GM21576 (cell line): ENCODE data around the gene S100A14.
A peak's percentile ranks its signal among the peaks of the same experiment; 100 is the strongest.
"Not testable (repeated sequence)": the region's sequence is repeated elsewhere in the genome, so short reads cannot be mapped to it uniquely, and the experiment has no call there.

Experiments used
- ATAC-seq: cut with Tn5 transposase; IDR thresholded peaks from one replicate; pipeline ENCODE4 v1.9.1; 2021; ENCODE audit warnings: mild to moderate bottlenecking, moderate library complexity; ENCODE audit not compliant: unreplicated experiment

The S100A14 gene

DNA sequence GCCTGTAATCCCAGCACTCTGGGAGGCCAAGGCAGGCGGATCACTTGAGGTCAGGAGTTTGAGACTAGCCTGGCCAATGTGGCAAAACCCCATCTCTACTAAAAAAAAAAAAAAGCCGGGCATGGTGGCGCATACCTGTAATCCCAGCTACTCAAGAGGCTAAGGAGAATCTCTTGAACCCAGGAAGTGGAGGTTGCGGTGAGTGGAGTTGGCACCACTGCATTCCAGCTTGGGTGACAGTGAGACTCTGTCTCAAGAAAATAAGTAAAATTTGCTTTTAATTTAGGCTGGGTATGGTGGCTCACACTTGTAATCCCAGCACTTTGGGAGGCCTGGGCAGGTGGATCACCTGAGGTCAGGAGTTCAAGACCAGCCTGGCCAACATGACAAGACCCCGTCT, 24.1 kb upstream of the S100A14 start:
- not testable (repeated sequence) for ATAC-seq

DNA sequence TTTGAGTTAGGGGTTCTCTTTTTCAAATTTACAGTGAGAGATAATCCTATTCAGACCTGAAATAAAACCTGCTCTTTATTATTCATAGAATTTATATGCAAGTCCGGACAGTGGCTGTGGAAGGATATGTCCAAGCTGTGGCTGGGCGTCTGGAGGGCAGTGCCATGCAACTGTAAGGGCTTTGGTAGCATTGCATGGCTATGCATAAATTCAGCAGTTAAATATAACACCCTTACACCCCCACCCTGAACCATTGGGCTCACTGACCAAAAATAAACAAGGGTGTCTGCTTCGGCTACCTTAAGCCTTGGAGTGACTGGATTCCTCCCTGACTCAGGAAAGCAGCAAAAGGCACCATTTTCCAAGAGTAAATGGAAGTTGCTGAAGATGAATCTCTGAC, 23.2 kb upstream of the S100A14 start:
- no peak for ATAC-seq

DNA sequence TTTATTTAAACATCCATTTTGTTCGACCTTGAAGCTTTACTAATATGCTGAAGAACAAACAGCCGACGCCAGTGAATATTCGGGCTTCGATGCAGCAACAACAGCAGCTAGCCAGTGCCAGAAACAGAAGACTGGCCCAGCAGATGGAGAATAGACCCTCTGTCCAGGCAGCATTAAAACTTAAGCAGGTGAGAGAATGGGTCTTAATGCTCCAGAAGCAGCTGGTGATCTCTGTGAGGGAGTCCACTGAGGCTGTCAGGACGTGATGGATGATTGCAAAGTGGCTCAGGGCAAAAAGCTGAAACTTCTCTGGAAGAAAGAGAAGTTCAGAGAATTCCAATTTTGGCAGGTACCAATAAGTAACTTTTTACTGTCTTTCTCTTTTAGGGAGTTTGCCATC, 22.1 kb upstream of the S100A14 start:
- no peak for ATAC-seq

DNA sequence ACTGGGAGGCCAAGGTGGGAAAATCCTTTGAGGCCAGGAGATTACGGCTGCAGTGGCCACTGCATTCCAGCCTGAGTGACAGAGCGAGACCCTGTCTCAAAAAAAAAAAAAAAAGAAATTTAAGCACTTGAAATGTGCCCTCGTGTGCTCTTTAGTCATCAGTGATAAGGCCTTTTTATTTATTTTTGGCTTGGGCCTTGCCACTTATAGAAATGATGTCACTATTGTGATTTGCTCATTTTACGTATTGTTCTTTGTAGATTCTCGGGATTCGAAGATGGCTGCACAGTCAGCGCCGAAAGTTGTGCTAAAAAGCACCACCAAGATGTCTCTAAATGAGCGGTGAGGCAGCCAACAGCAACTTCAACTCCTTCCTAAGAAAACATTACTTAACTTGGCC, 20.2 kb upstream of the S100A14 start:
- ATAC-seq, result no peak

DNA sequence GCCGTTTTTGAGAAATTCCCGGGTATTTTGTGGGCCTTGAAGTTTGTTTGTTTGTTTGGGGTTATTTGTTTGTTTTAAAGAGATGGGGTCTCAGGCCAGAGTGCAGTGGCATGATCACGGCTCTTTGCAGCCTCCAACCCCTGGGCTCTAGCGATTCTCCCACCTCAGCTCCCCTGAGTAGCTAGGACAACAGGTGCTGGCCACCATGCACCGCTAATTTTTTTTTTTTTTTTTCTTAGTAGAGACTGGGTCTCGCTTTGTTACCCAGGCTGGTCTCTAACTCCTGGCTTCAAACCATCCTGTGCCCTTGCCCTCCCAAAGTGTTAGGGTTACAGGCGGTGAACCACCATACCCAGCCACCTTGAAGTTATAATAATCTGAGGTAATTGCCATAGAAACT, 19.7 kb upstream of the S100A14 start:
- no peak for ATAC-seq

DNA sequence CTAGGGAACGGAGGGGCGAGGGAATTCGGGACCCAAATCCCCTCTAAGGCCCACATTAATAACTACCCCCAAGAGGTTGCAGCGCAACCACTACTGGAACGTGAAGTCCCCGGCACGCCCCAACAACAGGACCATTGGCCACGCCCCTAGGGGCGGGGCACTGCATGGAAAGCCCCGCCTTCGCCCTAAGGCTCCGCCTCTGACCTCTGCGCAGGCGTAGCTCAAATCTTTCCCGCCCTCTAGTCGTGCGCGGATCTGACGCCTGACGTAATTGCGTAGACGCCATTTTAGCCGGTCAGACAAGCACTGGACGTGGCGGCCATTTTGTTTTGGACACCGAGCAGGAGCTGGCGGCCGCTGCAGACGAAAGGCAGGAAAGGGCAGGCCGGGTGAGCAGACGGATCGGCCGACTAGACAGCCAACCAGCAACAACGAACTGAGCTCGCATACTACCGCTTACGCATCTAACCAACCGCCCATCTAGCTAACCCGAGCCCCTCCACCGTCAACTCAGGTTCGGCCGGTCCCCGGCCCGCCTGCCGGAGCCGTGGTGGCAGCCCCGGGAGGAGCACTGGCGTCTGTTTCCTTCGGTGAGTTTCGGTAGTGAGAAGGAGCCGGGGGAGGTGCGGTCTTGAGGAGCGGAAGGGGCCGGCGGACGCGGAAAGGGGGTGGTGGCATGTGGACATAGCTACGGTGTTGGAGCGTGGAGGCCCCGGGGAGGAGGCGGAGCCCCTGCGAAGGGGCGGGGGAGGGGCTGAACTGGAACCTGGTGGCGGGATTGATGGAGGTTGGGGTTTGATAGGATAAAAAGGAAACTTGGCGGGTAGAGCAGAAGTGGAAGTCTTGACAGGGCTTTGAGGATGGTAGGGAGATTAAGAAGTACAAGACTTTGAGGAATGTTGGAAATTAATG, 17.9 kb upstream of the S100A14 start, which contains the start of gene CHTOP:
Gene CHTOP, plus strand, starts transcription at position 313 of the 912 bp plus-strand sequence. CDS start 2,523 bp downstream, outside the sequence.
- peak; percentile 90 for ATAC-seq

DNA sequence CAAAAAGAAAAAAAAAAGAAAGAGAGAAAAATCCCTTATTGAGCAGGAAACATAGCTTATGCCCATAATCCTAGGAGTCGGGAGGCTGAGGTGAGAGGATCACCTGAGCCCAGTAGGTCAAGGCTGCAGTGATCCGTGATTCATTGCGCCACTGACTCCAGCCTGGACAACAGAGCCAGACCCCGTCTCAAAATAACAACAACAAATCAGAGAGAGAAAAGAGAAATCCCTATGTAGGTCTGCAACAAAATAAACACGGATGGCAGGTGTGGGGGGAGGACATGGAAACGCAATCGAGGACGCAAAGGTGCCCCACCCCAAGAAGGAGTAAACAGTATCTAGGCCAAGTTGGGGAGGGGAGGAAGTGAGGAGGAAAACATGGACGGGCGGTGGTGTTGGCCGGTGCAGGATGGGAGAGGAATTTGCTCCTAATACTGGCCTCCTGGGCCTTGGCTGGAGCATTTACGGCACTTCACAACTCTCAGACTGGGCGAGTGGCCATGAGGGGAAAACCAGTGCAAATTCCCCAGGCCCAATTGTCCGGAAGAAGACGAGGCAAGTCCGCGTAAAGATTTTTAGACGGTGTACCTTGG, 17.1 kb upstream of the S100A14 start:
- ATAC-seq, result peak; percentile 3

DNA sequence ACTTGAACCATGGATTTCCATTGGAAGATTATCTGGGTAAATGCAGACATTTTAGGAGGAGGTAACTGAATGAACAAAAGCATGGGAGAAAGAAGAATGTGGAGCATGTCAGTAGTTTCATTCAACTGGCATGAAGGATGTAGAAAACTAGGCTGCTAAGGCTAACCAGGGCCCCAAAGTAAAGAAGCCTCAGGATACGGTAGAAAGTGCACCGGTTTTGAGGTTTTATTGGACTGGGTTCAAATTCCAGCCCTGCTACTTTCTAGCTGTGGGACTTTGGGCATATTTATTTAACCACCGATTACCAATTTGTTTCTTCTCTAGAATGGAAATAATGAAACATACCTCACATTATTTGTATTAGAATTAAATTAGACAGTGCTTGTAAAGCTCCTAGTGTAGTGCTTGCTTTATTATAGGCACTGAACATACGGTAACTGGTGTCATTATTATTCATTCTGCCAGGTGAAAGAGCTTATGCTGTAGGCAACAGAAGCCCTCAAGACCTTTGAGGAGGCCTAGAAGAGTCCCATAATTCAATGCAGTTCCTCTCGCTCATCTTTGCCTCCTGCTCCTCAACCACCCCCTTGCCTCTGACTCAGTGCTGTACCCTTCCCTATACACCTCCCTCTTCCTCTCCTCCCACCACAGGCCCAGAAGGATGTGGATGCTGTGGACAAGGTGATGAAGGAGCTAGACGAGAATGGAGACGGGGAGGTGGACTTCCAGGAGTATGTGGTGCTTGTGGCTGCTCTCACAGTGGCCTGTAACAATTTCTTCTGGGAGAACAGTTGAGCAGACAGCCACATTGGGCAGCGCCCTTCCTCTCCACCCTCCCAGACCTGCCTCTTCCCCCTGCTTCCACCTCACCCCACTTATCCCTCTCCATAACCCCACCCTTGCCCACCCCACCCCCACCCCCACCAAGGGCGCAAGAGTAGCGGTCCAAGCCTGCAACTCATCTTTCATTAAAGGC, 15.2 kb upstream of the S100A14 start:
- ATAC-seq, result no peak

DNA sequence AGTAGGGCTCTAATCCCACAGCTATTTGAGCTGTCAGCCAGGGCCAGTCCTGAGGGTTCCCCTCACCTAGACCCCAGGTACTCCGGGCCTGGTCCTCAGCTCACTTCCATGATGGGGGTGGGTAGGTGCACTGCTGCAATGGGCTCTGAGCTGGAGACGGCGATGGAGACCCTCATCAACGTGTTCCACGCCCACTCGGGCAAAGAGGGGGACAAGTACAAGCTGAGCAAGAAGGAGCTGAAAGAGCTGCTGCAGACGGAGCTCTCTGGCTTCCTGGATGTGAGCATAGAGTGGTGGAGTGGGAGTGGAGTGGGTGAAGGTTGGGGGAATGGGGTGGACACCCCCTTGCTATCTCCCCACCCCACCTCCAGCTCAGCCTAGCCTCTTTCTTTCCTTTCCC, 14.3 kb upstream of the S100A14 start:
- no peak for ATAC-seq

DNA sequence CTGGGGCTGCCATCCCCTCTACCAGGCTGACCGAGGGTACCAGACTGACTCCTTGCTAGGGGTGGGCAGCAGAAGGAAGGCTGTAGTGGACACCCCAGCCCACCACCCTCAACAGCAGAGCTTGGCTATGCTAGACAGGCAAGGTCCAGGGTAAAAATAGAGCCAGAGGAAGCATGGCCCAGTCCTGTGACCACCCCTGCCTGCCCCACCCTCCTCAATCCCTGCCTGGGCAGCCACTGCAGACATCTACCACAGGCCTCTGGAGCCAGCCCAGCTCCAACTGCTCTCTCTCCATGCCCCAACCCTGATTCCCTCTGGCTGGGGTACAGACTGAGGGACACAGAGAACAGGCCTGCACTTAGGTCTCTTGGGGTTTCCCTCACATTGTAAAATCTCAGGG, 13.8 kb upstream of the S100A14 start:
- no peak for ATAC-seq

DNA sequence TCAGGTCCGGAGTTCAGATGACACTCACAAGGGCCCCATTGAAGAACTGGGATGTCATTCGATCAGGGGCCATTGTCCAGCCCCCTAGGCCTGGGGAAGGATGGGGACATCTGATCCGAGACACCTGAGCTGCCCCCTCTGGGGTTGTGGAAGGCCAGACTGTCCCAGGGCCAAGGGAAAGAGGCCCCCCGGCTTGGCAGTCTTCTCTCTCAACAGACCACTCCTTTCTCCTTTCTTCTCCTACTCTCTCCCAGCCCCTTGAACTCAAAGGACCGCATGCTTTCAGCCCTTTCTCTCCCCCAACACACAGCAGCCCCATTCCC, 13.2 kb upstream of the S100A14 start:
- no peak for ATAC-seq

DNA sequence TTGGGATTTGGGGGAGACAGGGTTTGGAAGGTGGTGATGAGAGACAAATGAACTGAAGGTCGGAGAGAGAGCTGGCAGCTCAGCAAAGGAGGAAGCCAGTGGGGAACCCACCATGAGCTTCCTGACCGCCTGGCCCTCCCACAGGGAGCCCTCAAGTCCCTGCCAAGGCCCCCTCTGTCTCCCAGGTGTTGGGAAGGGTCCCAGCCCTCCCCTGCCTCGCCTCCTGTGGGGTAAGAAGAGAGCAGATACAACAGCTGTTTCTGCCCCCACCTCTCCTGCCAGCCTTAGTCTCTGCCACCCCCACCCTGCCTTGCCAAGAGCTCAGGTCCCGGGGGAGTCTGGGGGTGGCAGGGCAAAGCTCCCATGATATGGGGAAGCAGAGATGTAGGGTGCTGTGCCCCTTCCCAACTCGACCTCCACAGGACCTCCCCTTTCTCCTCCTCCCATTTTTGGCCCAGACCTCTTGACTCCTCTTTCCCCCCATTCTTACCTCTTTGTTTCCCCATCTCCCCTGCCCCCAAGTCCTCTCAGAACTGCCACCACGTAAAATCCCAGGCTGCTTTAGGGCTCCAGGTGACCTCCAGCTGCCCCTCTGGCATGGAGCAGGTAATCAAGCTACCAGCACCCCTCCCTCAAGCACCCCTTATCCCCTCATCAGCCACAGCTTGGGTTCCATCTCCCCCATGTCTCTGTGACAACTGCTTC, 12.7 kb upstream of the S100A14 start:
- ATAC-seq, result no peak

DNA sequence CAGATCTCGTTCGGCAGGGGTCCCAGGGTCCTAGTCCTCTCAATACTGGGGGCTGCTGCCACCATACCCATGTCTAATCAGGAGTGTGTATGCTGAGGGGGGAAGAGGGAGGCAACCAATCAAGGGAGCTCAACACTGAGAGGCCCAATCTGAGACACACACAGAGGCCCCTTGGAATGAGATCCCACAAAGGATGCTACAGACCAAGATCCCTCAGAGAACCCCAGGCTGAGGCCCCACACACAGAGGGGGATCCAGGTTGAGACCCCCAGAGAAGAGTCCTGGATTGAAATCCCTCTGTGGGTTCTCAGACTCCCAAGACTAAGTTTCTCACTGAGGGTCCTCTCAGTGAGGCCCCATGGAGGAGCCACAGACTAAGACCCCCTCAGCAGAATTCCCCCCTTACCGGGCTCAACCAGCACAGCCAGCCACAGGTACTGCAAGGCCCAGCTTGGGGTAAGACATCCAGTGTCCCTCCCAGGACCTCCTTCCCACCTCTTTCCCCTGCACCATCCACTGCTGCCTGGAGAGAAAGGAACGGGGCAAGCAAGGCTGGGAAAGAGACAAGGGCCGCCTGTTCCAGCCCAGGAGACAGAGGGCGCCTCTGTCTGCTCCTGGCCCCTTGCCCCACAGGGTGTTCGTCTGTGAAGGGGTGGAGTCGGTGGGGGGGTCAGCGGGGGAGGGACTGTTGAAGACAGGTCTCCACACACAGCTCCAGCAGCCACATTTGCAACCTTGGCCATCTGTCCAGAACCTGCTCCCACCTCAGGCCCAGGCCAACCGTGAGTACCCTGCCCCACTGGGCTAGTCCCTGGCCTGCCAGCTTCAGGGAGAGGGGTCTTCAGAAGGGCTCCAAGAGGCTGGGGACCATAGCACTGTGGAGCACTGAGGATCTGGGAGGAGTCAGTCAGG, 11.8 kb upstream of the S100A14 start, which contains the start of gene S100A1:
Gene S100A1, plus strand, starts transcription at position 720 of the 912 bp plus-strand sequence. CDS start 2,088 bp downstream, outside the sequence.
- ATAC-seq, result no peak

DNA sequence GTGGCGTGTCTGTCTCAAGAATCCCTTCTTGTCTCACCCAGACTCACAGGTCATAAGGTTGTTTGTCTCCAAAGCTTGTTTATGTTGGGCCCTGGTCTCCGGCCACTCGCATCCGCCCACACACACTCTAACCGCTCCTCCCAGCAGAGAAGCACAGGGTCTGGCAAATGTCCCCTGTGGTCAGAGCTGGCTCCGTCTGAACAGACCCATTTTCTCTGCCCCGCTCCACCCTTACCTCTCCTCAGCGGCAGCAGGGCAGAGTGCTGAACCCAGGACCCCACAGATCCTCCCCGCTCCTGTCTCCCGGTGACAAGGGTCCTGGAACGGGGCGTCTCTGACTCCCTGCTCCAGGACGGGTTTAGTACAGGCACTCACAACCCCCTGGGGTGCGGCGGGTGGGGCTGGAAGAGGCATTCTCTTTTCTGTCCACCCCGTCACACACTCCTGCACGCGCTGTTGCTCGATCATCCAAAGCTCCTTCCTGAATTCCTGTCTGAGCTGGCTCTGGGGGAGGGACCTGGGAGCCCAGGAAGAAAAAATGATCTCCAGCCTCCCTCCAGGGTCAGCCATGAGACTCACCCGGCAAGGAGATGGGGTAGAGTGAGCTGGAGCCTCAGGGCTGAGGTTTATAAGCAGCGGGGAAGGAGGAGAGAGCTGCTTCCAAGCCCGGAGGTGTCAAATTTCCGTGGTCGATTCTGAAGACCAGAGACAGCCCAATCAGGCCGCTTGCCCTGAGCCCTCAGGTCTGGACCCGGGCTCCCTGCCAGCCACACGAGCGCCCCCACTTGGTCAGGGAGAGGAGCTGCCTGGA, 11.0 kb upstream of the S100A14 start, which contains the start of gene S100A13:
Gene S100A13, minus strand, starts transcription at position 602 of the 811 bp plus-strand sequence. CDS start 1,033 bp downstream, outside the sequence.
- ATAC-seq, result no peak

DNA sequence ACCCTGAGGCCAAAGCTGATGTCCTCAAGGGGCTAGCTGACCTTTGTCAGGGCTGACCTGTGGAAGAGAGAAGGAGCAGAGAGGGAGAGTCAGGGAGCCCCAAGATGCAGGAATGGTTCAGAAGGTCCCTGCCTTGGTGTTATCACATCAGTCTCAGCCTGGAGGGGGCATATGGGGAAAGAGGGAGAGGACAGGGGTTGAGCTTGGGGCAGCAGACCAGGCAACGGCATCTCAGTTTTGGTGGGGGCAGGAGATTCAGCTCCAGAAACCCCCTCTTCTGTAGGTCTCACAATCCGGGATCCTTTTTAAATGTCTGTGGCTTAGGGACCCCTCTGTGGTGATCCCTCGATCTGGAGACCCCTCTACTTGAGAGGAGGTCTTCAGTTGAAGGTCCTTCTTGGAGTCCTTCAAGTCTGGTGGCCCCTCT, 10.4 kb upstream of the S100A14 start:
- no peak for ATAC-seq

DNA sequence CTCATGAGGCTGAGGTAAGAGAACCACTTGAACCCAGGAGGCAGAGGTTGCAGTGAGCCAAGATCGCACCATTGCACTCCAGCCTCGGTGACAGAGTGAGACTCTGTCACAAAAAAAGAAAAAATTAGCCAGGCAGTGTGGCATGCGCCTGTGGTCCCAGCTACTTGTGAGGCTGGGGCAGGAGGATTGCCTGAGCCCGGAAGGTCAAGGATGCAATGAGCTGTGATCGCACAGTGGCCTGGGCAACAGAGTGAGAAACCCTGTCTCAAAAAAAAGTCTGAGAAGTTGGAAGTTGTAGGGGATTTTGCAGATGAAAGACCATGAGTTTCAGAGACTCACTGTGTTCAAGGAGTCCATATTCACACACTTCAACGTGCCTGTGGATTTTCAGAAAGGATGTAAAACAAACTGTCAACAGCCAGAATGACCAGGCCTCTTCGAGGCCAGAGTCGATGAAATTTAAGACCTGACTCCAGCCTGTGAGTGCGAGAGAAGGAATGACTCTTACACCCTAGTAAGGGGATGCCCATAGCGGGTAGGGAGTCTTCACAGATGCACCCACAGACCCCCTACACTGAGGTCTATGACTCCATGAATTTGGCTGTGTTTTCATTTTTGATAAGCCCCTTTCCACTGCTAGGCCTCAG, 9.0 kb upstream of the S100A14 start:
- no peak for ATAC-seq

DNA sequence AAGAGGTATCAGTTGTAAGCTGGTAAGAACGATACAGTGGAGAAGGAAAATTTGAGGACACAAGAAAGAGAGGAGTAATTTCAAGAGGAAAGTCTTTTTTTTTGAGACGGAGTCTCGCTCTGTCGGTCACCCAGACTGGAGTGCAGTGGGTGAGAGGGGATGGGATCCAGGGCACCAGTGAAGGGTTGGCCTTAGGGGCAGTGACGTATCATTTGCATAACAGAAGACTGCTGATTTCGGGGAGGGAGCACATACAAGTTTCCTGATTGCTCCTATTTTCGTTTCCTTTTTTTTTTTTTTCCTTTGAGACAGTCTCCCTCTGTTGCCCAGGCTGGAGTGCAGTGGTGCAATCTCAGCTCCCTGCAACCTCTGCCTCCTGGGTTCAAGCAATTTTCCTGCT, 7.0 kb upstream of the S100A14 start:
- no peak for ATAC-seq

DNA sequence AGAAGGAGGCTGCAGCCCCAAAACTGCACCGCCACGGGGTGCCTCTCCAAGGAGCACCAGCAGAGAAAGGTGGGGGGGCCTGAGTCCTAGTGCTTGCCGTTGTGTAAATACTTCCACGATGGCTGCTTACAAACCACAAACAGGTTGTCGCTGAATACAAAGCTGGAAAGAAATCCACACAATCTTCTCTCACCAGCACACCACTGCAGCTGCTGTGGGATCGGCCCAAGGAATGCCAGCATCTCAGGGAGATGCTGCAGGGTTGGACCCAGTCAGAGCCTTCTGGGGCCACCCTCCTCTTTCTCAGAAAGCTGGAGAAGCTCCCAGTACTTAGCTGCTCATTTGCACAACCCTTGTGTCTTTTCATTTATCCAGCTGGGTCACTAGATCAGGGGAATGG, 3.0 kb upstream of the S100A14 start:
- no peak for ATAC-seq
